Gastroesophageal sphincter (tissue), 3 donors: Measurements from ENCODE around the gene SPOP.

ENCODE experiments used
- CTCF ChIP-seq, 4 experiments: fragments of 200-600 bp in 2 of 4; fragments of 450-650 bp in 2 of 4; sonication (generic) in 1 of 4; IDR thresholded peaks; one replicate each; pipeline ENCODE4 v1.5.1; 2017 to 2019; ENCODE audit warnings: antibody characterized with exemption in 4 of 4, mild to moderate bottlenecking in 2 of 4, moderate library complexity in 2 of 4
- POLR2A ChIP-seq, 2 donors: fragments of 450-650 bp; IDR thresholded peaks; one replicate each; pipeline ENCODE4 v1.6.1; 2017; ENCODE audit warnings: antibody characterized with exemption in 2 of 2, mild to moderate bottlenecking in 2 of 2, moderate library complexity in 1 of 2

- no peak for TF ChIP-seq POLR2A (IDR thresholded peaks at IDR 0.05)
- no peak for TF ChIP-seq CTCF (IDR thresholded peaks at IDR 0.05)
Measured at GRCh38 chr17:49577963-49578362, 99.9 kb downstream of the SPOP start.
